Neural crest cell (in vitro differentiated cells): ENCODE results near the gene CTPS2. TPM values are rescaled to one million over a fixed set of nuclear protein-coding genes. Genes with fewer than 3 reads are reported as not detected.
A peak's percentile ranks its signal among the peaks of the same experiment; 100 is the strongest.

Source experiments
- DNase-seq: peaks from one replicate; pipeline ENCODE4 v3.0.0; 2021; ENCODE audit warnings: low read depth, mixed read lengths, low spot score
- H3K27ac Mint-ChIP-seq: one replicate; pipeline ENCODE4 v1.8.0; 2021; ENCODE audit warnings: mild to moderate bottlenecking, mixed read lengths; ENCODE audit not compliant: unreplicated experiment
- H3K27me3 Mint-ChIP-seq: 2 replicates; pipeline ENCODE4 v1.8.0; 2021; ENCODE audit warnings: low read depth, mild to moderate bottlenecking, mixed read lengths
- H3K36me3 Mint-ChIP-seq: 2 replicates; pipeline ENCODE4 v1.8.0; 2021; ENCODE audit warnings: low read depth, mild to moderate bottlenecking, mixed read lengths
- H3K4me1 Mint-ChIP-seq: 2 replicates; pipeline ENCODE4 v1.8.0; 2021; ENCODE audit warnings: mixed read lengths
- H3K4me3 Mint-ChIP-seq: one replicate; pipeline ENCODE4 v1.8.0; 2021; ENCODE audit warnings: mild to moderate bottlenecking, mixed read lengths
- H3K9me3 Mint-ChIP-seq: 2 replicates; pipeline ENCODE4 v1.8.0; 2021; ENCODE audit warnings: mixed read lengths
- total RNA-seq: library from RNA; stranded (reverse); gene quantifications from 2 replicates; pipeline ENCODE4 v1.2.1, GENCODE V29; 2021
- TF ChIP-seq, protein P1 (sequence below): fragments of 200-600 bp; sonication (generic); conservative IDR thresholded peaks from 2 replicates; pipeline ENCODE4 v1.5.0; 2021; ENCODE audit warnings: antibody characterized with exemption, mild to moderate bottlenecking

Gene CTPS2
- total RNA-seq, 1 donor from 2014 or later = 67.5 TPM

DNA sequence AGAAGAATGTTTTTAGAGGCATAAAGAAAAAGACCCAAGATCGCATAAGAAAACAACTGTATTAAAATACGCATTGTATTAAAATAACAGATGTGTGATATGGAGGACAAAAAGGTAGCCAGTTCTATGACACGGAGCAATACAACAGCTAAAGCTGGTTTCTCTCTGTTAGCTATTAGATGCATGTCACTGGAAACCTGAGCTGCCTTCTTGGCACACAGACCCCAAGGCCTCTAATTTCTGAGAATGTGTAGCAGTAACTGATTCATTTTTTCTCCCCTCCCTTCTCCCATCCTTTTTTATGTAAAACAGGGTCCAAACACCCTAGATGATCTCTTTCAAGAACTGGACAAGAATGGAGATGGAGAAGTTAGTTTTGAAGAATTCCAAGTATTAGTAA is 58.4 kb downstream of the CTPS2 start:
- DNase-seq = no peak
- no peak overlapping the region for H3K4me3 Mint-ChIP-seq
- H3K27me3 Mint-ChIP-seq = no peaks in the 10 kb centered on the region
- peaks cover 22% of the 10 kb centered on the region for H3K36me3 Mint-ChIP-seq
- no peaks in the 10 kb centered on the region for H3K4me1 Mint-ChIP-seq
- H3K9me3 Mint-ChIP-seq = no peaks in the 10 kb centered on the region
- H3K27ac Mint-ChIP-seq = no peak overlapping the region
- TF ChIP-seq, protein P1, sequence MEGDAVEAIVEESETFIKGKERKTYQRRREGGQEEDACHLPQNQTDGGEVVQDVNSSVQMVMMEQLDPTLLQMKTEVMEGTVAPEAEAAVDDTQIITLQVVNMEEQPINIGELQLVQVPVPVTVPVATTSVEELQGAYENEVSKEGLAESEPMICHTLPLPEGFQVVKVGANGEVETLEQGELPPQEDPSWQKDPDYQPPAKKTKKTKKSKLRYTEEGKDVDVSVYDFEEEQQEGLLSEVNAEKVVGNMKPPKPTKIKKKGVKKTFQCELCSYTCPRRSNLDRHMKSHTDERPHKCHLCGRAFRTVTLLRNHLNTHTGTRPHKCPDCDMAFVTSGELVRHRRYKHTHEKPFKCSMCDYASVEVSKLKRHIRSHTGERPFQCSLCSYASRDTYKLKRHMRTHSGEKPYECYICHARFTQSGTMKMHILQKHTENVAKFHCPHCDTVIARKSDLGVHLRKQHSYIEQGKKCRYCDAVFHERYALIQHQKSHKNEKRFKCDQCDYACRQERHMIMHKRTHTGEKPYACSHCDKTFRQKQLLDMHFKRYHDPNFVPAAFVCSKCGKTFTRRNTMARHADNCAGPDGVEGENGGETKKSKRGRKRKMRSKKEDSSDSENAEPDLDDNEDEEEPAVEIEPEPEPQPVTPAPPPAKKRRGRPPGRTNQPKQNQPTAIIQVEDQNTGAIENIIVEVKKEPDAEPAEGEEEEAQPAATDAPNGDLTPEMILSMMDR = no peak

DNA sequence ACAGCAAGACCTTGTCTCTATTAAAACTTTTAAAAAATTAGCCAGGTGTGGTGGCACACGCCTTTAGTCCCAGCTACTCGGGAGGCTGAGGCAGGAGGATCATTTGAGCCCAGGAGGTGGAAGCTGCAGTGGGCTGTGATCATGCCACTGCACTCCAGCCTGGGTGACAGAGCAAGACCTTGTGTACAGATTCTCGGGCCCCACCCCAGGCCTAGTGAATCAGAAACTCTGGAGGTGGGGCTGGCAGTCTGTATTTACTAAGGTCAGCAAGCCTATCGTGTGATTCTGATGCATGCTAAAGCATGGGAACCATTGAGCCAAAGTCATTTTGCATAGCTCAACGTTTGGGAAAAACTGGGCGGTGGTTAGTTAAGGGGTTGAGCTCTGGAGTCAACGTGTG is 59.0 kb downstream of the CTPS2 start:
- Mint-ChIP-seq H3K4me1 (no peaks in the 10 kb centered on the region), H3K27me3 (no peaks in the 10 kb centered on the region), H3K27ac (no peak overlapping the region), H3K9me3 (no peaks in the 10 kb centered on the region), H3K4me3 (no peak overlapping the region), H3K36me3 (peaks cover 17% of the 10 kb centered on the region)
- no peak for DNase-seq
- TF ChIP-seq, protein P1 = no peak

DNA sequence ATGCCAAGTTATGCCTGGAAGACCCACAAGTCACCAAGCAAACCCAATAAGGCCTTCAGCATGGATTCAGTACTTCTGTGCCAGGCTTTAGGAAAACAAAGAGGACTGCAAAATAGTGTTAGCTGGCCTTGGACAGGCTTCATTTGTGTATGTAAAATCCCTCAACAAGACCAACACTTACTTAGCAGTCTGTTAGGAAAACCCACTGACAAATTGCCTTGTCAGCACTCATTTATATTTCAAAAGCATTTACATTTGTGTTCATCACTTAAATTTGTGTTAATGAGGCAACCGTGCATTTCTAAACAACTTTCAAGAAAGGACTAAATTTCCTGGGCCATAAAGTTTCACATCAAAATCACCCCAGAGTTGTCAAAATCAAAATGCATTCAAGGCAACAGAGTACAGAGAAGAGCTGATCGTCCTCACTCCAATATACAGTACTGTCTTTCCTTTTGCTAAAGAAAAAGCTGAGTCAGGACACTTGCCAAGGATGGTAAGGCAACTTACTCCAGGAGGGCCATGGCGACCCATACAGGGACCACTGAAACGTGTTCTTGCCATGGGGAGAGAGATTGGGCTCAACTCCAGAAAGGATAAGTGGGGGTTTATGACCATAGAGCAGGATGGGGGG is 61.0 kb downstream of the CTPS2 start:
- H3K27ac Mint-ChIP-seq = no peak overlapping the region
- no peak overlapping the region for H3K4me3 Mint-ChIP-seq
- H3K36me3 Mint-ChIP-seq = peaks cover 13% of the 10 kb centered on the region
- TF ChIP-seq, protein P1 = no peak
- H3K27me3 Mint-ChIP-seq = no peaks in the 10 kb centered on the region
- DNase-seq = no peak
- no peaks in the 10 kb centered on the region for H3K4me1 Mint-ChIP-seq
- H3K9me3 Mint-ChIP-seq = no peaks in the 10 kb centered on the region

DNA sequence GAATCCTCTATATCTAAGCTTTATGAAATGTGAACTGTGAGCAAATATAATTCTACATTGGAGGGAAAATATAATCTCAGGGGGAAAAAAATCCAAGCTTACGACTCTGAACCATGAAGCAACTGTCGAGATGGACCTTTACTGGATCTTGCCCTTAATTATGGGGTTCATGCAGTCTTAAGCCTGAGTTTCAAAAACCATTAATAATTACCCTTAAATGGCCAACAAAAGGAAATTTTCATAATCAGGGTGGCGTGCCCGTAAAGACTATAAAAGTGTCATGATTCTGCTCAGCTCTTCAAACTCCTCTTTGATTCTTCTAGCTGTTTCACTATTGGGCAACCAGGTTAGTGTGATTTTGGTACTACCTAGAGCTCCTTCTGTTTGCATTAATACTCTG is 62.6 kb downstream of the CTPS2 start, which contains the start of gene S100G:
S100G (plus strand) TSS at position 301 of the 400 bp plus-strand sequence. CDS start 849 bp downstream, outside the sequence.
- H3K27me3 Mint-ChIP-seq = no peaks in the 10 kb centered on the region
- H3K36me3 Mint-ChIP-seq = peaks cover 19% of the 10 kb centered on the region
- no peaks in the 10 kb centered on the region for H3K9me3 Mint-ChIP-seq
- no peaks in the 10 kb centered on the region for H3K4me1 Mint-ChIP-seq
- DNase-seq = no peak
- H3K27ac Mint-ChIP-seq = peak within 1 kb of the TSS; percentile 4
- TF ChIP-seq, protein P1 = no peak
- H3K4me3 Mint-ChIP-seq = no peak within 1 kb of the TSS

DNA sequence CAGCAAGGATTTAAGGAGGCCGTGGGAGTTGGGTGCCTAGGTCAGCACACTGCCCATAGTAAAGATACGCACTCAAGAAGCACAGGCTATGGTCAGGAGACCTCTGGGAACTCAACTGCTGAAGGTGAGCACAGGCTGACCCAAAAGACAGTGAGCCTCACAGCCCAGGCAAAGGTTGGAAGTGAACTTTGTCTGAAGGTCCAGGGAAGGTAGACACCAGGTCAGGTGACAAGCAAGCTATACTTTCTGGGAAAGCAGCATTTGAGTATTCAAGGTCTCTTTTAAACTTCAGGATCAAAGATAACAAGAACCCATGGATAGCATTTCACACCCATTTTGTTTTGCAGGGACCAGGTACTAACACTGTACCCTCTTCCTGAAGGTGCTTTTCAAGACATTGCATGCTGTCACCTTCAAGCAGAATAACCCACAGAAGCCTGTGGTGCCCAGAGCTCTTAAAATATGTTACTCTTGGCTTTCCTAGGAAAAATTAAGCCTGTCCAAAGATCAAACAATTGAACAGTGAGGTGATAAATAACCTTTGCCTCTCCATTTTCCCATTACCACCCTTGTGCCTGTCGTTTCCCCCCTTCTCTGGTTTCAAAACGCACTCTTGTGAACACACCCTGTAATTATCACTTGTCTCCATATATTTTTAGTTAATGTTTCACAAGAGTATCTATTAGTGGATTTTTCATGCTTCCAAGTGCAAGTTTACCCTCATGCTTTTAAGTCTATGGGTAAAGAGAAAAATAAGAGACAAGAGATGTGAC is 65.9 kb downstream of the CTPS2 start:
- Mint-ChIP-seq H3K27ac (no peak overlapping the region), H3K4me3 (no peak overlapping the region), H3K36me3 (peaks cover 28% of the 10 kb centered on the region), H3K4me1 (peaks cover 6% of the 10 kb centered on the region), H3K9me3 (no peaks in the 10 kb centered on the region), H3K27me3 (no peaks in the 10 kb centered on the region)
- TF ChIP-seq, protein P1 = no peak
- DNase-seq = no peak
